CD14-positive monocyte (primary cell): ENCODE measurements around the gene GRM8. TPM values are rescaled to one million over a fixed set of nuclear protein-coding genes. Genes with fewer than 3 reads are reported as not detected.

Experiments
- DNase-seq, 3 donors: peaks; one replicate each; pipeline ENCODE4 v3.0.0-alpha.2; 2011 to 2022
- H2AFZ ChIP-seq: 2 replicates; pipeline ENCODE4 v1.6.0; 2012; ENCODE audit warnings: mild to moderate bottlenecking, low read depth, low read length, inconsistent platforms; ENCODE audit not compliant: insufficient read depth, poor library complexity, severe bottlenecking
- H3K27ac ChIP-seq, 2 donors: 1 replicate in 1 of 2; 2 replicates in 1 of 2; pipeline ENCODE4 v1.5.1; 2012 to 2013; ENCODE audit warnings: low read length in 2 of 2, control low read depth in 1 of 2, inconsistent platforms in 1 of 2, low read depth in 1 of 2, mild to moderate bottlenecking in 1 of 2
- H3K27me3 ChIP-seq, 2 donors: one replicate each; pipeline versions ENCODE4 v1.6.0 to v1.6.1; 2011 to 2013; ENCODE audit warnings: low read length in 2 of 2; ENCODE audit not compliant: control insufficient read depth in 2 of 2, insufficient read depth in 2 of 2
- H3K36me3 ChIP-seq, 2 donors: replicated peaks in 1 of 2; 1 replicate in 1 of 2; 2 replicates in 1 of 2; pipeline versions ENCODE4 v1.5.1 to v1.6.1; 2012 to 2013; ENCODE audit warnings: low read length in 2 of 2, control low read depth in 1 of 2, inconsistent platforms in 1 of 2, mild to moderate bottlenecking in 1 of 2; ENCODE audit not compliant: insufficient read depth in 2 of 2, control insufficient read depth in 1 of 2
- H3K4me1 ChIP-seq, 2 donors: 1 replicate in 1 of 2; 2 replicates in 1 of 2; pipeline versions ENCODE4 v1.5.1 to v1.6.1; 2012 to 2013; ENCODE audit warnings: low read length in 2 of 2, control low read depth in 1 of 2, inconsistent platforms in 1 of 2, mild to moderate bottlenecking in 1 of 2, moderate library complexity in 1 of 2; ENCODE audit not compliant: insufficient read depth in 2 of 2, control insufficient read depth in 1 of 2
- H3K4me2 ChIP-seq: replicated peaks from 2 replicates; pipeline ENCODE3; 2012; ENCODE audit warnings: low read length, moderate library complexity, mild to moderate bottlenecking; ENCODE audit not compliant: poor library complexity, severe bottlenecking; ENCODE audit errors: extremely low read depth
- H3K4me3 ChIP-seq, 3 experiments: fragments of 200-600 bp in 1 of 3; sonication (generic) in 1 of 3; replicated peaks in 1 of 3; 1 replicate in 2 of 3; 2 replicates in 1 of 3; pipeline ENCODE4 v1.5.1; 2011 to 2013; ENCODE audit warnings: low read length in 3 of 3, mild to moderate bottlenecking in 3 of 3, control low read depth in 2 of 3, low read depth in 2 of 3, inconsistent platforms in 1 of 3, moderate library complexity in 1 of 3
- H3K79me2 ChIP-seq: 2 replicates; pipeline ENCODE4 v1.6.0; 2012; ENCODE audit warnings: mild to moderate bottlenecking, control low read depth, inconsistent platforms, low read length, moderate library complexity; ENCODE audit not compliant: insufficient read depth
- H3K9ac ChIP-seq: 2 replicates; pipeline ENCODE4 v1.6.0; 2017; ENCODE audit warnings: low read length, mild to moderate bottlenecking; ENCODE audit not compliant: insufficient read depth, poor library complexity, severe bottlenecking
- H3K9me3 ChIP-seq, 2 donors: replicated peaks in 1 of 2; 1 replicate in 1 of 2; 2 replicates in 1 of 2; pipeline versions ENCODE4 v1.5.1 to v1.6.1; 2012 to 2013; ENCODE audit warnings: low read length in 2 of 2, control low read depth in 1 of 2; ENCODE audit not compliant: control insufficient read depth in 1 of 2, insufficient read depth in 1 of 2
- H4K20me1 ChIP-seq: 2 replicates; pipeline ENCODE4 v1.6.0; 2012; ENCODE audit warnings: mild to moderate bottlenecking, low read length, control low read depth, moderate library complexity; ENCODE audit not compliant: insufficient read depth
- H3K27ac Mint-ChIP-seq, 7 donors: one replicate each; pipeline ENCODE4 v1.8.0; 2020; ENCODE audit warnings: mild to moderate bottlenecking in 7 of 7, mixed read lengths in 7 of 7, moderate library complexity in 6 of 7, inconsistent platforms in 2 of 7
- H3K27me3 Mint-ChIP-seq, 3 donors: one replicate each; pipeline ENCODE4 v1.8.0; 2021 to 2022; ENCODE audit warnings: low read depth in 3 of 3, mild to moderate bottlenecking in 3 of 3, mixed read lengths in 3 of 3, moderate library complexity in 3 of 3, inconsistent platforms in 1 of 3
- H3K36me3 Mint-ChIP-seq, 2 donors: one replicate each; pipeline ENCODE4 v1.8.0; 2020; ENCODE audit warnings: mixed read lengths in 2 of 2, inconsistent platforms in 1 of 2, mild to moderate bottlenecking in 1 of 2
- H3K4me1 Mint-ChIP-seq: one replicate; pipeline ENCODE4 v1.8.0; 2020; ENCODE audit warnings: mild to moderate bottlenecking, mixed read lengths
- H3K4me3 Mint-ChIP-seq, 2 donors: one replicate each; pipeline ENCODE4 v1.8.0; 2020; ENCODE audit warnings: mild to moderate bottlenecking in 2 of 2, mixed read lengths in 2 of 2, moderate library complexity in 1 of 2
- H3K9me3 Mint-ChIP-seq, 7 donors: one replicate each; pipeline ENCODE4 v1.8.0; 2020 to 2022; ENCODE audit warnings: mixed read lengths in 7 of 7, mild to moderate bottlenecking in 6 of 7, moderate library complexity in 6 of 7, inconsistent platforms in 2 of 7
- WGBS: methylation state at CpG from one replicate; pipeline ENCODE4 v1.1.5; 2013; ENCODE audit warnings: missing lambda C conversion rate; ENCODE audit not compliant: insufficient coverage; 5-methylcytosine and 5-hydroxymethylcytosine counted together
- intact Hi-C, 2 donors: fragments of 100-400 bp; cut with micrococcal nuclease; formaldehyde crosslinking; loops; one replicate each; pipeline versions ENCODE4 v1.15.0 to v1.15.1; 2023
- polyA plus RNA-seq, 3 donors: library from polyadenylated mRNA; depleted of rRNA in 1 of 3; unstranded in 2 of 3; stranded (reverse) in 1 of 3; fragments of 300-500 nt in 2 of 3; fragments of >200 nt in 1 of 3; fragmentation: Illumina TruSeq in 2 of 3; gene quantifications; 1 replicate in 2 of 3; 2 replicates in 1 of 3; pipeline ENCODE4 v1.2.3, GENCODE V29; 2012 to 2021
- TF ChIP-seq, protein P1 (sequence below): fragments of 200-600 bp; IDR thresholded peaks from one replicate; pipeline ENCODE4 v1.8.0; 2022; ENCODE audit warnings: antibody characterized with exemption, mild to moderate bottlenecking

Gene GRM8
- polyA plus RNA-seq, 3 donors: not detected

DNA sequence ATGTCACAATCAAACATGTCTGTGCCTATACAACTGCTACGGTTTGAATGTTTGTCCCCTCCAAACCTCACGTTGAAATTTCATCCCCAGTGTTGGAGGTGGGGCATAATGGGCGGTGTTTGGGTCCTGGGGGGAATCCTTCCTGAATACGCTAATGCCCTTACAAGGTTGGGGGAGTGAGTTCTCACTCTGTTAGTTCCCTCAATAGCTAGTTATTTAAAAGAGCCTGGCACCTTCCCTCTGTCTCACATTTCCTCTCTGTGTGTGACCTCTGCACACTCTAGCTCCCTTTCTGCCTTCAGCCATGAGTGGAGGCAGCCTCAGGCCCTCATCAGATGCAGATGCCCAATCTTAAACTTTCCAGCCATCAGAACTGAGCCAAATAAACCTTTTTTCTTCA, 129.5 kb downstream of the GRM8 start:
- intact Hi-C loops: no loop called here
- H3K27me3 Mint-ChIP-seq: no peaks in the 10 kb centered on the region
- no peak overlapping the region for H3K4me3 Mint-ChIP-seq
- Histone ChIP-seq H3K4me2 (no peak overlapping the region), H3K27me3 (no peaks in the 10 kb centered on the region), H3K9me3 (no peaks in the 10 kb centered on the region), H3K79me2 (no peaks in the 10 kb centered on the region), H4K20me1 (no peaks in the 10 kb centered on the region), H3K36me3 (no peaks in the 10 kb centered on the region), H3K9ac (no peak overlapping the region), H2AFZ (no peak overlapping the region), H3K27ac (no peak overlapping the region), H3K4me1 (no peaks in the 10 kb centered on the region), H3K4me3 (no peak overlapping the region)
- H3K27ac Mint-ChIP-seq: no peak overlapping the region
- no peak for DNase-seq
- TF ChIP-seq, protein P1, sequence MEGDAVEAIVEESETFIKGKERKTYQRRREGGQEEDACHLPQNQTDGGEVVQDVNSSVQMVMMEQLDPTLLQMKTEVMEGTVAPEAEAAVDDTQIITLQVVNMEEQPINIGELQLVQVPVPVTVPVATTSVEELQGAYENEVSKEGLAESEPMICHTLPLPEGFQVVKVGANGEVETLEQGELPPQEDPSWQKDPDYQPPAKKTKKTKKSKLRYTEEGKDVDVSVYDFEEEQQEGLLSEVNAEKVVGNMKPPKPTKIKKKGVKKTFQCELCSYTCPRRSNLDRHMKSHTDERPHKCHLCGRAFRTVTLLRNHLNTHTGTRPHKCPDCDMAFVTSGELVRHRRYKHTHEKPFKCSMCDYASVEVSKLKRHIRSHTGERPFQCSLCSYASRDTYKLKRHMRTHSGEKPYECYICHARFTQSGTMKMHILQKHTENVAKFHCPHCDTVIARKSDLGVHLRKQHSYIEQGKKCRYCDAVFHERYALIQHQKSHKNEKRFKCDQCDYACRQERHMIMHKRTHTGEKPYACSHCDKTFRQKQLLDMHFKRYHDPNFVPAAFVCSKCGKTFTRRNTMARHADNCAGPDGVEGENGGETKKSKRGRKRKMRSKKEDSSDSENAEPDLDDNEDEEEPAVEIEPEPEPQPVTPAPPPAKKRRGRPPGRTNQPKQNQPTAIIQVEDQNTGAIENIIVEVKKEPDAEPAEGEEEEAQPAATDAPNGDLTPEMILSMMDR: no peak
- H3K9me3 Mint-ChIP-seq: peaks cover 0 to 2% (median 1%) of the 10 kb centered on the region in 7 donors
- no peaks in the 10 kb centered on the region for H3K4me1 Mint-ChIP-seq
- no peaks in the 10 kb centered on the region for H3K36me3 Mint-ChIP-seq
- no CpG with 5 or more reads among the region's 4 CpGs for WGBS

GRCh38 chr7:127119517-127119916, 133.2 kb downstream of the GRM8 start:
- Histone ChIP-seq H3K4me3 (no peak overlapping the region), H3K9ac (no peak overlapping the region), H3K4me2 (no peak overlapping the region), H3K4me1 (no peaks in the 10 kb centered on the region), H3K9me3 (no peaks in the 10 kb centered on the region), H3K27me3 (no peaks in the 10 kb centered on the region), H2AFZ (no peak overlapping the region), H4K20me1 (no peaks in the 10 kb centered on the region), H3K36me3 (no peaks in the 10 kb centered on the region), H3K79me2 (no peaks in the 10 kb centered on the region), H3K27ac (no peak overlapping the region)
- no peaks in the 10 kb centered on the region for H3K27me3 Mint-ChIP-seq
- DNase-seq: no peak
- TF ChIP-seq, protein P1: no peak
- 90% methylated on average over 2 of the region's 2 CpGs for WGBS
- H3K4me3 Mint-ChIP-seq: no peak overlapping the region
- peaks cover 0 to 2% (median 0%) of the 10 kb centered on the region in 7 donors for H3K9me3 Mint-ChIP-seq
- intact Hi-C loops: no loop called here
- H3K4me1 Mint-ChIP-seq: no peaks in the 10 kb centered on the region
- no peak overlapping the region for H3K27ac Mint-ChIP-seq
- H3K36me3 Mint-ChIP-seq: no peaks in the 10 kb centered on the region
